ENCODE data around the gene IPCEF1.

IPCEF1 gene

GRCh38 chr6:154382740-154383139 is 26.1 kb upstream of the IPCEF1 start:
- no peak overlapping the region for H3K27ac Mint-ChIP-seq
- no peak overlapping the region for H3K4me3 Mint-ChIP-seq
- H3K4me1 Mint-ChIP-seq, result no peaks in the 10 kb centered on the region
- DNase-seq, result no peak
- H3K27me3 Mint-ChIP-seq, result peaks cover 8% of the 10 kb centered on the region
- no peaks in the 10 kb centered on the region for H3K9me3 Mint-ChIP-seq
- no peak for ATAC-seq

GRCh38 chr6:154381548-154381947 is 24.9 kb upstream of the IPCEF1 start:
- Mint-ChIP-seq H3K27ac (no peak overlapping the region), H3K4me3 (no peak overlapping the region), H3K4me1 (no peaks in the 10 kb centered on the region), H3K9me3 (no peaks in the 10 kb centered on the region), H3K27me3 (peaks cover 8% of the 10 kb centered on the region)
- no peak for ATAC-seq
- DNase-seq, result no peak

- H3K4me1 Mint-ChIP-seq, result no peaks in the 10 kb centered on the region
- no peaks in the 10 kb centered on the region for H3K9me3 Mint-ChIP-seq
- DNase-seq (no peak), ATAC-seq (no peak)
- no peak overlapping the region for H3K4me3 Mint-ChIP-seq
- H3K27me3 Mint-ChIP-seq, result peaks cover 8% of the 10 kb centered on the region
- no peak overlapping the region for H3K27ac Mint-ChIP-seq
These were observed 24.1 kb upstream of the IPCEF1 start for GRCh38 chr6:154380741-154381140.

GRCh38 chr6:154379585-154379984 is 23.0 kb upstream of the IPCEF1 start:
- H3K4me1 Mint-ChIP-seq, result no peaks in the 10 kb centered on the region
- H3K27me3 Mint-ChIP-seq, result no peaks in the 10 kb centered on the region
- no peaks in the 10 kb centered on the region for H3K9me3 Mint-ChIP-seq
- ATAC-seq (no peak), DNase-seq (no peak)
- no peak overlapping the region for H3K27ac Mint-ChIP-seq
- H3K4me3 Mint-ChIP-seq, result no peak overlapping the region

GRCh38 chr6:154378518-154378917 is 21.9 kb upstream of the IPCEF1 start:
- H3K4me3 Mint-ChIP-seq, result no peak overlapping the region
- no peaks in the 10 kb centered on the region for H3K9me3 Mint-ChIP-seq
- H3K27ac Mint-ChIP-seq, result no peak overlapping the region
- no peaks in the 10 kb centered on the region for H3K27me3 Mint-ChIP-seq
- no peaks in the 10 kb centered on the region for H3K4me1 Mint-ChIP-seq
- DNase-seq (no peak), ATAC-seq (no peak)

- Mint-ChIP-seq H3K27ac (no peak overlapping the region), H3K4me3 (no peak overlapping the region), H3K27me3 (no peaks in the 10 kb centered on the region), H3K9me3 (no peaks in the 10 kb centered on the region), H3K4me1 (no peaks in the 10 kb centered on the region)
- DNase-seq (no peak), ATAC-seq (no peak)
These were observed 21.1 kb upstream of the IPCEF1 start for GRCh38 chr6:154377726-154378125.

- peaks cover 13% of the 10 kb centered on the region for H3K4me1 Mint-ChIP-seq
- H3K4me3 Mint-ChIP-seq, result no peak overlapping the region
These were observed 17.4 kb upstream of the IPCEF1 start for GRCh38 chr6:154373971-154374370.

GRCh38 chr6:154371281-154371680 is 14.7 kb upstream of the IPCEF1 start:
- H3K4me1 Mint-ChIP-seq, result peaks cover 13% of the 10 kb centered on the region
- no peaks in the 10 kb centered on the region for H3K9me3 Mint-ChIP-seq
- H3K27ac Mint-ChIP-seq, result no peak overlapping the region
- no peak overlapping the region for H3K4me3 Mint-ChIP-seq
- DNase-seq (no peak), ATAC-seq (no peak)
- no peaks in the 10 kb centered on the region for H3K27me3 Mint-ChIP-seq

More at GRCh38 chr6:154373971-154374370, 17.4 kb upstream of the IPCEF1 start:
- Mint-ChIP-seq H3K9me3 (no peaks in the 10 kb centered on the region), H3K27me3 (no peaks in the 10 kb centered on the region), H3K27ac (no peak overlapping the region)
- ATAC-seq, result no peak
- no peak for DNase-seq

GRCh38 chr6:154370545-154370944 is 13.9 kb upstream of the IPCEF1 start:
- no peaks in the 10 kb centered on the region for H3K27me3 Mint-ChIP-seq
- no peak overlapping the region for H3K4me3 Mint-ChIP-seq
- H3K4me1 Mint-ChIP-seq, result peaks cover 13% of the 10 kb centered on the region
- H3K27ac Mint-ChIP-seq, result peak overlapping the region in 1 of 2 donors; percentile 31
- no peak for ATAC-seq
- DNase-seq, result no peak
- no peaks in the 10 kb centered on the region for H3K9me3 Mint-ChIP-seq

GRCh38 chr6:154367839-154368695 is 11.5 kb upstream of the IPCEF1 start:
- H3K4me1 Mint-ChIP-seq, result peaks cover 13% of the 10 kb centered on the region
- no peak for ATAC-seq
- H3K4me3 Mint-ChIP-seq, result no peak overlapping the region
- H3K27ac Mint-ChIP-seq, result no peak overlapping the region
- H3K27me3 Mint-ChIP-seq, result no peaks in the 10 kb centered on the region
- no peak for DNase-seq
- H3K9me3 Mint-ChIP-seq, result no peaks in the 10 kb centered on the region

GRCh38 chr6:154367336-154367735 is 10.7 kb upstream of the IPCEF1 start:
- Mint-ChIP-seq H3K9me3 (no peaks in the 10 kb centered on the region), H3K27me3 (no peaks in the 10 kb centered on the region), H3K4me1 (peaks cover 13% of the 10 kb centered on the region), H3K27ac (peak overlapping the region in 1 of 2 donors; percentile 19), H3K4me3 (no peak overlapping the region)
- DNase-seq, result no peak
- no peak for ATAC-seq

- Mint-ChIP-seq H3K27me3 (no peaks in the 10 kb centered on the region), H3K9me3 (no peaks in the 10 kb centered on the region), H3K27ac (no peak overlapping the region), H3K4me3 (no peak overlapping the region), H3K4me1 (peaks cover 22% of the 10 kb centered on the region)
- no peak for DNase-seq
- no peak for ATAC-seq
These were observed 7.2 kb upstream of the IPCEF1 start for GRCh38 chr6:154363821-154364220.

GRCh38 chr6:154361476-154361875 is 4.9 kb upstream of the IPCEF1 start:
- no peak overlapping the region for H3K4me3 Mint-ChIP-seq
- H3K27ac Mint-ChIP-seq, result no peak overlapping the region
- no peaks in the 10 kb centered on the region for H3K27me3 Mint-ChIP-seq
- H3K9me3 Mint-ChIP-seq, result no peaks in the 10 kb centered on the region
- H3K4me1 Mint-ChIP-seq, result peaks cover 35% of the 10 kb centered on the region
- no peak for ATAC-seq
- no peak for DNase-seq

GRCh38 chr6:154360476-154360875 is 3.9 kb upstream of the IPCEF1 start:
- ATAC-seq (no peak), DNase-seq (no peak)
- H3K4me3 Mint-ChIP-seq, result no peak overlapping the region
- no peaks in the 10 kb centered on the region for H3K27me3 Mint-ChIP-seq
- H3K27ac Mint-ChIP-seq, result no peak overlapping the region
- H3K9me3 Mint-ChIP-seq, result no peaks in the 10 kb centered on the region
- H3K4me1 Mint-ChIP-seq, result peaks cover 45% of the 10 kb centered on the region

- ATAC-seq (no peak), DNase-seq (no peak)
- H3K4me1 Mint-ChIP-seq, result peaks cover 53% of the 10 kb centered on the region
- H3K27ac Mint-ChIP-seq, result no peak overlapping the region
- no peak overlapping the region for H3K4me3 Mint-ChIP-seq
- peaks cover 0 to under 1% of the 10 kb centered on the region in 2 donors for H3K9me3 Mint-ChIP-seq
- no peaks in the 10 kb centered on the region for H3K27me3 Mint-ChIP-seq
These were observed 3.1 kb upstream of the IPCEF1 start for GRCh38 chr6:154359679-154360078.

- no peak for ATAC-seq
- Mint-ChIP-seq H3K27me3 (no peaks in the 10 kb centered on the region), H3K4me3 (peak overlapping the region; percentile 3 to 78), H3K4me1 (peaks cover 58% of the 10 kb centered on the region), H3K9me3 (peaks cover 3 to 6% of the 10 kb centered on the region in 2 donors), H3K27ac (peak overlapping the region in 1 of 2 donors; percentile 4)
- DNase-seq, result no peak
These were observed 2.6 kb upstream of the IPCEF1 start for GRCh38 chr6:154359161-154359574.

Measured in stimulated activated naive CD8-positive, alpha-beta T cell treated with anti-CD3 and anti-CD28 coated beads, Interleukin-15, amount 100 ng/mL, for 72 hours (primary cell).